Muscle of arm (tissue), 12 donors: ENCODE results near the gene SCAMP3. TPM values are rescaled to one million over a fixed set of nuclear protein-coding genes. Genes with fewer than 3 reads are reported as not detected.
A peak's percentile ranks its signal among the peaks of the same experiment; 100 is the strongest.
"Not testable (repeated sequence)": the region's sequence is repeated elsewhere in the genome, so short reads cannot be mapped to it uniquely, and the experiment has no call there.

Experiments used
- DNase-seq: peaks from one replicate; pipeline ENCODE4 v3.0.0-alpha.2; 2013
- polyA plus RNA-seq, 12 donors: library from polyadenylated mRNA; unstranded; fragments of 120-200 nt; gene quantifications; one replicate each; pipeline ENCODE4 v1.2.1, GENCODE V29; 2013; ENCODE audit not compliant: insufficient read length in 12 of 12

SCAMP3 gene
- polyA plus RNA-seq, 12 donors: 37.6 to 64.7 (median 42.4) TPM; not detected in 1

- DNase-seq: no peak
These were observed 5.9 kb downstream of the SCAMP3 start for GRCh38 chr1:155256058-155256852.

- DNase-seq: peak; percentile 93
These were observed 6.7 kb downstream of the SCAMP3 start, which contains the start of gene ENTREP3 for GRCh38 chr1:155255243-155256007. TSS of gene ENTREP3 (minus strand) at chr1:155255483. CDS start at chr1:155254877, 606 bp downstream.

DNA sequence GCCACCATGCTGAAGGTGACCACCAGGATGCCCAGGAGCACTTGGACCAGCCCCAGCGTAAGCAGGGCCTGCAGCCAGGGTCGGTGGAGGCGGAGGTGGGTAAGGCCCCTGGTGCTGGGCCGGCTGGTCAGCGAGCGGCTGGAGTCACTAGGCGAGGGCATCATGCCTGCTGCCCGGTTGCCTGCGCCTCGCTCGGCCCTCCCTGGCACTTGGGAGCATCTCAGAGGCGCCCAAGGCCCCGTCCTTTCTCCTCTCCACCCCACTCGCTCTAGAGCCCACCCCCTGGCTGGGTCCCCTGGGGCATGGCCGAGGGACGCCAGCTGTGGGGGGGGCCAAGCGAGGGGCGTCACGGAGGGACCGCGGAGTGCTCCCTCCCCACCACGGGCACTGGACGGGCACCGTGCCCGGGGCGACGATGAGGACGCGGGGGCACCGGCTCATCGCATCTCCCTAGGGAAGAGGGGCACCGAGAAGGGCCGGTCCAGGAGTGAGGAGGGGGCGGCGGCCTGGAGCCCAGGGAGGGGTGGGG, 7.4 kb downstream of the SCAMP3 start:
- DNase-seq: no peak

GRCh38 chr1:155254228-155254713, 7.9 kb downstream of the SCAMP3 start:
- DNase-seq: no peak

- no peak for DNase-seq
These were observed 8.4 kb downstream of the SCAMP3 start for GRCh38 chr1:155253797-155254196.

DNA sequence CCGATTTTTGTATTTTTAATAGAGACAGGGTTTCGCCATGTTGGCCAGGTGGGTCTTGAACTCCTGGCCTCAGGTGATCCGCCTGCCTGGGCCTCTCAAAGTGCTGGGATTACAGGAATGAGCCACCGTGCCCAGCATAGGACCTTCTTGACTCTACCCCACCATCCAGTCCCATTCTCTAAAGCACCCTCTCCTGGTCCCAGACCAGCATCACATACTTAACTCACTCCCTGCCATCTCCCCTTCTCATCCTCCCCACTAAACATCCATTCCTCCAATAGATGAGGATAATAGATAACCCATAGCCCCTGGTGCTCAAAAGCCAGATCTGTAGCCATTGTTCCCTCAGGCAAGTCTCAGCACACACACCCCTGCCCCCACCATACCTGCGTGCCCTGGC, 9.0 kb downstream of the SCAMP3 start:
- DNase-seq: no peak

DNA sequence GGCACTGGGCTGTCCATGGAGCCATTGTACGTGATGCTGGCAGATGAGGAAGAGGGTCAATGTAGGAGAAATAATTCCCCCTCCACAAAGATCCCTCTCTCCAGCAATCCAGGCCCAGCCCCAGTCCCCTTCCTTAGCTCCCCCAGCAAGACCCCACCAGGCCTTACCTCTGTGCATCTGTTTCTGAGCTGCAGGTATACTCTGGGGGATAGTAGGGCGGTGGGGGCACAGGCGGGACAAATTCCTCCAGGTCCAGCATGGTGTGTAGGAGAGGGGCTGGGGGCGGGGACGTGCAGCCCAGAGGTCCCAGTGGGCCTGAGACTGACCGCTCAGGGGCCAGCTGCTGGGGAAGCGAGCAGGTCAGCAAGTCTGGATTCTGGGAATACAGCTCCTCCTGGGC, 10.6 kb downstream of the SCAMP3 start:
- DNase-seq: no peak

DNA sequence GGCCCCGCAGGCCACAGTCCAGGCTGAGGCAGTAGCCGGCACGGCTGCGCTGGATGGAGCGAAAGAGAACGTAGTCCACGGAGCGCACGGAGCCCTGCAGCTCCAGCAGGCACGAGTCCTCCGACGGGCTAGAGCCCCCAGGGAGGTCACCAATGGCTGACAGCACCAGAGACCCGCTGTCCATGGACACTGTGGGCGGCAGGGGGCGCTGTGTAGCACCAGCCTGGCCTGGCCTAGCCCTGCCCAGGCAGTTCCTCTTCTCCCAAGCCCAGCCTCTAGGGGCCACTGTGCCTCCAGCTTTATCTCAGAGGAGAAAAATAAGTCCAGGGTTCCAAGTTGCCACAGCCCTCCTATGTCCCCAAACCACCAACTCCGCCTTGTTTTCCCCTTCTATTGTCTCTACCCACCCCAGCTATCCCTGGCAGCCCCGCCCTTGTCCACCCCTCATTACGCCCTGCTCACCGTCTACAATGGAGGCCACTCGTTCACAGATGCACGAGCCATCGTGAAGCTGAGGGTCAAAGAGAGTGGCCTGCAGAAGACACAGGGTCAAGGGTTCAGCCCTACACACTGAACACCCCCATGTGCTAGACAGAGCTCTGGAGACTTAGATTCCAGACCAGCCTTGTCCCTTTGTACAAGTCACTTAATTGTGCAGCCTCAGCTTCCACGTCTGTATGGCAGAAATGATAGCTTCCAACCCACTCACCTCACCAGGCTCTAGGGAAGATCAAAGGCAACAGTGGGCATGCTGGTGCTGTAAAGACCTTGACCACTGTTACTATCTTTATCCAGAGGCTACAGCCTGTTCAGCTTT, 11.3 kb downstream of the SCAMP3 start:
- DNase-seq: peak; percentile 90

DNA sequence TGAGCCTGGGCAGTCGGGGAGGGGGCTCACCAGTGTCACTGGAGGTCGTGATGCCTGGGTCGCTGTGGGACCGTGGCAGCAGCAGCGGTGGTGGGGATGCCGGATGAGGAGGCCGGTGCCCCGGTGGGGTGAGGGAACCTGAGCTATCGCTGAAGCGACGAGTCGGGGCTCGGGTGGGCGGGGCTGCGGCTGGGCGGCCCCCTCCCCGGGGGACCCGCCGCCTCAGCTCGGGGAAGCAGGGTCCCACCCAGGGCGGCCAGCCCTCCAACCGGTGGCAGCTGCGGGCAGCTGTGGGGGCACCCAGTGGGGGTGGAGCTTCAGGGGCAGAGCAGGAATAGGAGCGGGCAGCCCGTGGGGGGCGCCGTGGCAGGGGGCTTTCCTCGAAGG, 11.9 kb downstream of the SCAMP3 start:
- no peak for DNase-seq

DNA sequence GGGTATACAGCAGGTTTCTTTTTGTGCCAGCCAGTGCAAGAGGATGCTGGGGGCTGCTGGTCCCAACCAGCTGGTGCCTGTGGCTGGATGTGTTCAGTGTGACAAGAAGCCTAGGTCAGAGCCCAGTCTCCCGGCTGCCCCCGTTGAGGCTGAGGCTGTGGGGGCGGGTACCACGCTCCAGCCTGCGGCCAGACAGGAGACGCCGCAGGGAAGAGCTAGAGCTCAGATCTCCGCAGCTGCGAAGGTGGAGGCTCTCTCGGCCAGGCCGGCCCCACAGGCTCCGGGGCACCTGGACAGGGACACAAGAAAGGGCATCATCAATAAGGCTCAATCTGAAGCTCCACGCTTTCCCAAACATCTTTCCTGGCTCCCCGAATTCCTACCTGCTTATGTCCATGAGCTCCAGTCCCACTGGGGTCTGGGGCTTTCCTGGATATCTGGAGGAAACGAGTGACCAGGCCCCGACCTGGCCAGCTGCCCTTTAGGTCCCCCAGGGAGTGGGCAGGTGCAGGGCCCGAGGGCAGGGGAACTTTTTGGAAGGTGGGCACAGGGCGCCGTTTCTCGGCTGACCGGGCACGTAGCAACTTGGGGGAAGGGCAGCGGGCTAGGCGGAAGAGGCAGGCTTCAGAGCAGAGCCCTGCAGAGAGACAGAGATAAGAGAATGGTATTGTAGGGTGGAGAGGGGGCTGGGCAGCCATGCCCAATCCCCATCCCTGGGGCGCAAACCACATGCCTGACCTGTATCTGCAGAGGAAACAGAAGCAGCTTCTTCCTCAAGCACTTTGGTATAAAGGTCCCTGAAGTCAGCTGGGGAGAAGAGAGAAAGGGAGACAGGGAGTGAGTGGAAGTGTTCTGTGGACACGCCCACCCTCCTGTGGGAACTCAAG, 14.2 kb downstream of the SCAMP3 start:
- DNase-seq: no peak

- not testable (repeated sequence) for DNase-seq
These were observed 15.4 kb downstream of the SCAMP3 start for GRCh38 chr1:155246796-155247195.

- no peak for DNase-seq
These were observed 17.0 kb downstream of the SCAMP3 start for GRCh38 chr1:155245163-155245524.

- peak; percentile 99 for DNase-seq
These were observed 17.6 kb downstream of the SCAMP3 start for GRCh38 chr1:155244368-155245162.

DNA sequence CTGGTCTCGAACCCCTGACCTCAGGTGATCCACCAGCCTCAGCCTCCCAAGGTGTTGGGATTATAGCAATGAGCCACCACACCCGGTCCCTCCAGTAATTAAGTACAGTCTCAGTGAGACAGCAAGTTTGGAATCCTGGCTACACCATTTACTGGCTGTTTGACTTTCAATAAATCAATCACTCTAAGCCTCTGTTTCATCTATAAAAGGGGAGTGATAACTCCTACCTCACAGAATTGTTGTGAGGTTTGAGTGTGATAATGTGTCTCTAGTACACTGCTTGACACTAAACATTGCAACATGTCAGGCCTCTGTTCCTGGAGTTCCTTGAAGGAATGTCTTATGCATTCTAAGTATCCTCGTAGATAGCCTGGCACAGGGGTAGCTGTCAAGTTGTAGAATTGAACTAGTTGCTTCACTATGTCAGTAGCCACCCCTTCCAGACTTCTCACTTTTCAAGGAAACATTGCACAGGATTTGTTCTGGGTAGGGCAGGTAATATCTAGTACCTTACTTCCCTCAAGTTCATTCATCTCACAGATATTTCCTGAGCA, 19.3 kb downstream of the SCAMP3 start:
- DNase-seq: no peak

DNA sequence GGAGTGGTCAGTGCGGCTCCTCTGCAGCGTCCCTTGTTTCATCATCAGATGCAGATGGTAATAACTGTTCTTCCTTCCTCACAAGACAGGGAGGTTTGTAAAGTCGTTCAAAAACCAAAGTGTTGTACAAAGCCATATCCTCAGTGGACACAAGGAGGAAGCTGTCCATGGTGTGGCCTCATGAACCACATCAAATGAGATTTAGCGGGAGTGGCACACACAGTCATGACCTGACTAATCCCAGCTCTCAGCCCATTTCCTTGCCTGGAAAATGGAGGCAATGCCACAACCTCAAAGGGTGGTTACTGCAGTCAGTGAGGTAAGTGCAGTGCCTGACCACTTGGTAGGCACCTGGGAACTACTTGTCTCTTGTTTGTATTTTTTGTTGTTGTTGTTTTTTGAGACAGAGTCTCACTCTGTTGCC, 20.3 kb downstream of the SCAMP3 start:
- DNase-seq: no peak

GRCh38 chr1:155241069-155241679, 21.0 kb downstream of the SCAMP3 start:
- peak; percentile 77 for DNase-seq

GRCh38 chr1:155236451-155236850, 25.7 kb downstream of the SCAMP3 start:
- DNase-seq: no peak

- DNase-seq: not testable (repeated sequence)
These were observed 26.8 kb downstream of the SCAMP3 start for GRCh38 chr1:155235375-155235774.

- DNase-seq: not testable (repeated sequence)
These were observed 28.7 kb downstream of the SCAMP3 start for GRCh38 chr1:155233502-155233901.
